Cardiac muscle cell (in vitro differentiated cells and primary cell): ENCODE data around the gene SYT1. TPM values are rescaled to one million over a fixed set of nuclear protein-coding genes. Genes with fewer than 3 reads are reported as not detected.

Experiments
- DNase-seq, 2 donors: peaks; one replicate each; pipeline versions ENCODE4 v3.0.0 to v3.0.0-alpha.2; 2010 to 2017; ENCODE audit warnings: low read depth in 1 of 2, low spot score in 1 of 2
- H3K27ac ChIP-seq: fragments of 200-600 bp; sonication (generic); 2 replicates; pipeline ENCODE4 v1.5.1; 2016
- H3K27me3 ChIP-seq: fragments of 200-600 bp; sonication (generic); 2 replicates; pipeline ENCODE4 v1.6.0; 2016; ENCODE audit warnings: control low read depth
- H3K36me3 ChIP-seq: fragments of 200-600 bp; sonication (generic); 2 replicates; pipeline ENCODE4 v1.5.1; 2016; ENCODE audit warnings: control low read depth
- H3K4me1 ChIP-seq: fragments of 200-600 bp; sonication (generic); 2 replicates; pipeline ENCODE4 v1.8.1; 2017; ENCODE audit warnings: low read depth, mild to moderate bottlenecking, mixed run types
- H3K4me3 ChIP-seq: fragments of 200-600 bp; sonication (generic); 2 replicates; pipeline ENCODE4 v1.5.1; 2016; ENCODE audit warnings: mild to moderate bottlenecking
- H3K9me3 ChIP-seq: fragments of 200-600 bp; sonication (generic); 2 replicates; pipeline ENCODE4 v1.5.1; 2017; ENCODE audit warnings: low read depth, mild to moderate bottlenecking, control low read depth
- CTCF ChIP-seq: IDR thresholded peaks from 2 replicates; pipeline ENCODE4 v1.5.1; 2012; ENCODE audit warnings: low read depth, mild to moderate bottlenecking, low read length
- polyA plus RNA-seq: library from polyadenylated mRNA; unstranded; fragments of >200 nt; fragmentation: Nextera tagmentation; extraction: Ambion mirVana; gene quantifications from 2 replicates; pipeline ENCODE4 v1.2.1, GENCODE V29; 2016
- total RNA-seq: library from RNA; depleted of rRNA; stranded (reverse); fragments of >200 nt; gene quantifications from 2 replicates; pipeline ENCODE4 v1.2.3, GENCODE V29; 2016

Gene SYT1
- total and polyA plus RNA-seq, 2 experiments from 2014 or later: 0.50 to 0.66 TPM

GRCh38 chr12:78961171-78961570 is 96.6 kb downstream of the SYT1 start:
- Histone ChIP-seq H3K27me3 (no peaks in the 10 kb centered on the region), H3K9me3 (no peaks in the 10 kb centered on the region), H3K36me3 (no peaks in the 10 kb centered on the region), H3K4me3 (no peak overlapping the region), H3K27ac (no peak overlapping the region), H3K4me1 (no peaks in the 10 kb centered on the region)
- DNase-seq: no peak
- no peak for TF ChIP-seq CTCF

- Histone ChIP-seq H3K27ac (no peak overlapping the region), H3K4me3 (no peak overlapping the region), H3K27me3 (no peaks in the 10 kb centered on the region), H3K4me1 (no peaks in the 10 kb centered on the region), H3K36me3 (no peaks in the 10 kb centered on the region), H3K9me3 (no peaks in the 10 kb centered on the region)
- DNase-seq: peak in 1 of 2 donors; percentile 6
- no peak for TF ChIP-seq CTCF
Measured at GRCh38 chr12:78963439-78964227, 99.1 kb downstream of the SYT1 start.

- no peak overlapping the region for H3K27ac ChIP-seq
- no peak for TF ChIP-seq CTCF
Measured at GRCh38 chr12:78964521-78964920, 99.9 kb downstream of the SYT1 start.

GRCh38 chr12:78966062-78966461 is 101.5 kb downstream of the SYT1 start:
- no peak overlapping the region for H3K4me3 ChIP-seq
- H3K27ac ChIP-seq: no peak overlapping the region
- no peaks in the 10 kb centered on the region for H3K4me1 ChIP-seq
- H3K27me3 ChIP-seq: no peaks in the 10 kb centered on the region
- no peaks in the 10 kb centered on the region for H3K36me3 ChIP-seq
- TF ChIP-seq CTCF: no peak
- no peaks in the 10 kb centered on the region for H3K9me3 ChIP-seq
- no peak for DNase-seq

More at GRCh38 chr12:78964521-78964920, 99.9 kb downstream of the SYT1 start:
- Histone ChIP-seq H3K27me3 (no peaks in the 10 kb centered on the region), H3K4me3 (no peak overlapping the region), H3K9me3 (no peaks in the 10 kb centered on the region), H3K4me1 (no peaks in the 10 kb centered on the region), H3K36me3 (no peaks in the 10 kb centered on the region)
- no peak for DNase-seq

GRCh38 chr12:78966926-78967325 is 102.4 kb downstream of the SYT1 start:
- Histone ChIP-seq H3K9me3 (no peaks in the 10 kb centered on the region), H3K36me3 (no peaks in the 10 kb centered on the region), H3K27me3 (no peaks in the 10 kb centered on the region), H3K4me1 (no peaks in the 10 kb centered on the region), H3K27ac (no peak overlapping the region), H3K4me3 (no peak overlapping the region)
- no peak for TF ChIP-seq CTCF
- DNase-seq: no peak
